ENCODE results near the gene PADI2. TPM values are rescaled to one million over a fixed set of nuclear protein-coding genes. Genes with fewer than 3 reads are reported as not detected.
A peak's percentile ranks its signal among the peaks of the same experiment; 100 is the strongest.

PADI2 gene
- total and polyA plus RNA-seq, 5 donors from 2014 or later, result 0.08 TPM; not detected in 4

DNA sequence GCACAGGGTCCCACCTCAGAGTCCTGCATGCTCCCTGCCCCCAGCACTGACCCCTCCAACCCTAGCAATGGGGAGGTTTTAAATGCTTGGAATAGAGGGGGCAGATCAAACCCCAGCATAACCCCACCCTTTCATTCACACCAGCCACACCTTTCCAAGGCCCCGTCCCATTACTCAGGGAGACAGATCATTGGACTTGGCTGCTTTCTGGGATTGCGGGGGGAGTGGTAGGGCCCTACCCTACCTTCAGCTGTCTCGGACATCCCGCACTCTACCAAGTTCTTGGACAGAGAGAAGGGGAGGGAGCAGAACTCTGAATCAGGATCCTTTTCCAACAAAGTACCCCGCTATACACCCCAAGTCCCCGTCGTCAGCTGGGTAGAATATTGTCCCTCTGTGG is 983 bp downstream of the PADI2 start:
- H3K27me3 Mint-ChIP-seq, result peaks cover 45% of the 10 kb centered on the region

GRCh38 chr1:17117451-17118265 is 1.6 kb downstream of the PADI2 start:
- H3K36me3 ChIP-seq (ENCODE audit: control insufficient read depth, insufficient read depth, low read length), result no peaks in the 10 kb centered on the region
- H3K36me3 Mint-ChIP-seq, result no peaks in the 10 kb centered on the region
- peaks cover 9% of the 10 kb centered on the region for H3K4me1 ChIP-seq (ENCODE audit: control insufficient read depth, insufficient read depth, low read length, poor library complexity, severe bottlenecking)
- peaks cover 0 to 9% (median 0%) of the 10 kb centered on the region in 4 donors for H3K4me1 Mint-ChIP-seq
- H3K4me3 ChIP-seq (ENCODE audit: low read depth, low read length), result no peak overlapping the region
- no peaks in the 10 kb centered on the region for H3K9me3 Mint-ChIP-seq
- ATAC-seq (ENCODE audit: low read depth in 2 of 2), result no peak
- H3K27ac ChIP-seq (ENCODE audit: insufficient read depth, low read length, poor library complexity, severe bottlenecking), result no peak overlapping the region
- DNase-seq, result no peak
- H3K4me3 Mint-ChIP-seq, result peak overlapping the region in 2 of 4 donors; percentile 26 to 54
- peak overlapping the region in 1 of 3 donors; percentile 60 for H3K27ac Mint-ChIP-seq
- H3K9me3 ChIP-seq (ENCODE audit: control insufficient read depth in 2 of 2, low read length in 2 of 2), result no peaks in the 10 kb centered on the region
- peaks cover 43% of the 10 kb centered on the region for H3K27me3 Mint-ChIP-seq
- H3K27me3 ChIP-seq (ENCODE audit: control insufficient read depth, insufficient read depth, low read length), result peaks cover 9% of the 10 kb centered on the region

More for the DNA sequence above, 983 bp downstream of the PADI2 start:
- Histone ChIP-seq H3K9me3 (ENCODE audit: control insufficient read depth in 2 of 2, low read length in 2 of 2) (no peaks in the 10 kb centered on the region), H3K4me1 (ENCODE audit: control insufficient read depth, insufficient read depth, low read length, poor library complexity, severe bottlenecking) (peaks cover 9% of the 10 kb centered on the region), H3K27ac (ENCODE audit: insufficient read depth, low read length, poor library complexity, severe bottlenecking) (no peak overlapping the region), H3K36me3 (ENCODE audit: control insufficient read depth, insufficient read depth, low read length) (no peaks in the 10 kb centered on the region), H3K27me3 (ENCODE audit: control insufficient read depth, insufficient read depth, low read length) (peaks cover 9% of the 10 kb centered on the region), H3K4me3 (ENCODE audit: low read depth, low read length) (no peak overlapping the region)
- Mint-ChIP-seq H3K27ac (no peak overlapping the region), H3K4me1 (peaks cover 0 to 9% (median 0%) of the 10 kb centered on the region in 4 donors), H3K36me3 (no peaks in the 10 kb centered on the region), H3K4me3 (peak overlapping the region in 1 of 4 donors; percentile 54), H3K9me3 (no peaks in the 10 kb centered on the region)
- DNase-seq (no peak), ATAC-seq (ENCODE audit: low read depth in 2 of 2) (no peak)

GRCh38 chr1:17116643-17117042 is 2.6 kb downstream of the PADI2 start:
- H3K9me3 ChIP-seq (ENCODE audit: control insufficient read depth in 2 of 2, low read length in 2 of 2), result no peaks in the 10 kb centered on the region
- Mint-ChIP-seq H3K27me3 (peaks cover 33% of the 10 kb centered on the region), H3K4me1 (peaks cover 0 to 9% (median 0%) of the 10 kb centered on the region in 4 donors), H3K27ac (no peak overlapping the region), H3K4me3 (no peak overlapping the region), H3K9me3 (no peaks in the 10 kb centered on the region), H3K36me3 (no peaks in the 10 kb centered on the region)
- H3K27me3 ChIP-seq (ENCODE audit: control insufficient read depth, insufficient read depth, low read length), result peaks cover 9% of the 10 kb centered on the region
- peaks cover 9% of the 10 kb centered on the region for H3K4me1 ChIP-seq (ENCODE audit: control insufficient read depth, insufficient read depth, low read length, poor library complexity, severe bottlenecking)
- no peak overlapping the region for H3K4me3 ChIP-seq (ENCODE audit: low read depth, low read length)
- ATAC-seq (ENCODE audit: low read depth in 2 of 2), result no peak
- no peak for DNase-seq
- no peak overlapping the region for H3K27ac ChIP-seq (ENCODE audit: insufficient read depth, low read length, poor library complexity, severe bottlenecking)
- H3K36me3 ChIP-seq (ENCODE audit: control insufficient read depth, insufficient read depth, low read length), result no peaks in the 10 kb centered on the region

GRCh38 chr1:17113963-17114362 is 5.3 kb downstream of the PADI2 start:
- Mint-ChIP-seq H3K27ac (no peak overlapping the region), H3K36me3 (no peaks in the 10 kb centered on the region), H3K4me1 (peaks cover 0 to 6% (median 0%) of the 10 kb centered on the region in 4 donors), H3K9me3 (no peaks in the 10 kb centered on the region), H3K27me3 (peaks cover 29% of the 10 kb centered on the region), H3K4me3 (no peak overlapping the region)
- Histone ChIP-seq H3K27ac (ENCODE audit: insufficient read depth, low read length, poor library complexity, severe bottlenecking) (no peak overlapping the region), H3K36me3 (ENCODE audit: control insufficient read depth, insufficient read depth, low read length) (no peaks in the 10 kb centered on the region), H3K4me1 (ENCODE audit: control insufficient read depth, insufficient read depth, low read length, poor library complexity, severe bottlenecking) (peaks cover 3% of the 10 kb centered on the region), H3K27me3 (ENCODE audit: control insufficient read depth, insufficient read depth, low read length) (peaks cover 9% of the 10 kb centered on the region), H3K4me3 (ENCODE audit: low read depth, low read length) (no peak overlapping the region), H3K9me3 (ENCODE audit: control insufficient read depth in 2 of 2, low read length in 2 of 2) (no peaks in the 10 kb centered on the region)
- ATAC-seq (ENCODE audit: low read depth in 2 of 2), result no peak
- DNase-seq, result no peak

DNA sequence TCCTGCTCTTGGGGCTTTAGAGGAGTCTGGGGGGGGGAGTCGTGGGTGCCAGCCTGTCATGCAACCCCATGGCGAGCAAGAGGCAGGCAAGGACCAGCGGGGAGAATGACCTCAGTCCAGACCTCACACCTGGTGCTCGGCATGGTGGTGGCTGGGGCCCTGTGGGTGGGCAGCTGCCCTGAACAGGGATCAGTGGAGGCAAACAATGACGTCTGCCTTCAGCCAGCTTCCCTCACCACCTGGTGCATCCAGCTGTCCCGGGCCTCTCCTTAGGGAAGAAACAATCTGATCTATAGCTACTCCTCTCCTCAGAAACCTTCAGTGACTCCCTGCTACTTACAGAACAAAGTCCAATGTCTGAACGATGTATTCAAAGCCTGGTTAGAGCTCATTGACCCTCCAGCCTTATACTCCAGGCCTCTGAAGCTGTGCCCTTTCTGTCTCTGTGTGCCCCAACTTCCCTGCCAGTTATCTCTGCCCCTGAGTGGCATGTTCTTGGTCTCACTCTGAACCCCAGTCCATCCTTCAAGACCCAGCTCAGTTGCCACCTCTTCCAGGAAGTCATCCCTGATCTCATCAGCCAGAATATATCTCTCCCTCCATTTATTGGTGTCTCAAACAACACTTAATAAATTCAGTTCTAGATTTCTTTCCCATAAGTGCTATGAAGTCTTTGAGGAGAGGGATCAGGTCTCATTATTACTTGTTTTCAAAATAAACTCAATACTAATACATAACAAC is 6.6 kb downstream of the PADI2 start:
- Mint-ChIP-seq H3K27ac (peak overlapping the region in 2 of 3 donors; percentile 30 to 34), H3K9me3 (no peaks in the 10 kb centered on the region), H3K4me1 (no peaks in the 10 kb centered on the region), H3K27me3 (peaks cover 17% of the 10 kb centered on the region), H3K4me3 (no peak overlapping the region), H3K36me3 (no peaks in the 10 kb centered on the region)
- peaks cover 5% of the 10 kb centered on the region for H3K27me3 ChIP-seq (ENCODE audit: control insufficient read depth, insufficient read depth, low read length)
- H3K4me1 ChIP-seq (ENCODE audit: control insufficient read depth, insufficient read depth, low read length, poor library complexity, severe bottlenecking), result no peaks in the 10 kb centered on the region
- DNase-seq (no peak), ATAC-seq (ENCODE audit: low read depth in 2 of 2) (no peak)
- no peaks in the 10 kb centered on the region for H3K9me3 ChIP-seq (ENCODE audit: control insufficient read depth in 2 of 2, low read length in 2 of 2)
- H3K36me3 ChIP-seq (ENCODE audit: control insufficient read depth, insufficient read depth, low read length), result no peaks in the 10 kb centered on the region
- no peak overlapping the region for H3K4me3 ChIP-seq (ENCODE audit: low read depth, low read length)
- H3K27ac ChIP-seq (ENCODE audit: insufficient read depth, low read length, poor library complexity, severe bottlenecking), result no peak overlapping the region

DNA sequence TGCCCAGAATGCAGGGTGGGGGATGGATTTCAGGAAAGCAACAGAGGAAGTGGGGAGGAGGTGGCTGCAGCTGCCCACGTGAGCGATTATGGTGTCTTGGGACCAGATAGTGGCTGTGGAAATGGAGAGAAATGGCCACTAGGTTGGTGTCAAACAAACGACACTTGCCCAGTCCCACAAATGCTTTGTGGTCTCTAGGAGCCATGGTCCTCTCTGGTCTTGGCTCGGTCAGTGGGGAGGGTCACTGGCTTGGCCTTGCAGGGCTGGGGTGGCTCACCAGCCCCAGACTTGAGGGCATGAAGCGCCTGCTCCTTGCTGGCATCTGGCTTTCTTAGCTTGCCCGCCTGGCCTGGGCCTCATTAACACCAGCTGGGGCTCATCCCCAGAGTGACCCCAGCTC is 7.2 kb downstream of the PADI2 start:
- no peaks in the 10 kb centered on the region for H3K9me3 ChIP-seq (ENCODE audit: control insufficient read depth in 2 of 2, low read length in 2 of 2)
- H3K27me3 ChIP-seq (ENCODE audit: control insufficient read depth, insufficient read depth, low read length), result peaks cover 3% of the 10 kb centered on the region
- no peak for DNase-seq
- peaks cover 13% of the 10 kb centered on the region for H3K27me3 Mint-ChIP-seq
- no peaks in the 10 kb centered on the region for H3K4me1 ChIP-seq (ENCODE audit: control insufficient read depth, insufficient read depth, low read length, poor library complexity, severe bottlenecking)
- no peak for ATAC-seq (ENCODE audit: low read depth in 2 of 2)
- no peaks in the 10 kb centered on the region for H3K36me3 ChIP-seq (ENCODE audit: control insufficient read depth, insufficient read depth, low read length)
- H3K36me3 Mint-ChIP-seq, result no peaks in the 10 kb centered on the region
- no peak overlapping the region for H3K4me3 ChIP-seq (ENCODE audit: low read depth, low read length)
- H3K9me3 Mint-ChIP-seq, result no peaks in the 10 kb centered on the region
- no peak overlapping the region for H3K27ac Mint-ChIP-seq
- H3K4me3 Mint-ChIP-seq, result no peak overlapping the region
- H3K27ac ChIP-seq (ENCODE audit: insufficient read depth, low read length, poor library complexity, severe bottlenecking), result no peak overlapping the region
- H3K4me1 Mint-ChIP-seq, result no peaks in the 10 kb centered on the region

GRCh38 chr1:17110555-17110926 is 8.7 kb downstream of the PADI2 start:
- Mint-ChIP-seq H3K4me1 (no peaks in the 10 kb centered on the region), H3K36me3 (no peaks in the 10 kb centered on the region), H3K4me3 (no peak overlapping the region), H3K9me3 (no peaks in the 10 kb centered on the region), H3K27me3 (peaks cover 11% of the 10 kb centered on the region), H3K27ac (peak overlapping the region in 1 of 3 donors; percentile 0)
- DNase-seq (no peak), ATAC-seq (ENCODE audit: low read depth in 2 of 2) (no peak)
- Histone ChIP-seq H3K4me1 (ENCODE audit: control insufficient read depth, insufficient read depth, low read length, poor library complexity, severe bottlenecking) (no peaks in the 10 kb centered on the region), H3K9me3 (ENCODE audit: control insufficient read depth in 2 of 2, low read length in 2 of 2) (no peaks in the 10 kb centered on the region), H3K27me3 (ENCODE audit: control insufficient read depth, insufficient read depth, low read length) (no peaks in the 10 kb centered on the region), H3K27ac (ENCODE audit: insufficient read depth, low read length, poor library complexity, severe bottlenecking) (no peak overlapping the region), H3K4me3 (ENCODE audit: low read depth, low read length) (no peak overlapping the region), H3K36me3 (ENCODE audit: control insufficient read depth, insufficient read depth, low read length) (no peaks in the 10 kb centered on the region)

Data from CD4-positive, CD25-positive, alpha-beta regulatory T cell (primary cell).